GF-D8 (cell line): Measurements from ENCODE around the gene COL11A2.
A peak's percentile ranks its signal among the peaks of the same experiment; 100 is the strongest.
"Not testable (repeated sequence)": the region's sequence is repeated elsewhere in the genome, so short reads cannot be mapped to it uniquely, and the experiment has no call there.

Experiments used
- DNase-seq: peaks from one replicate; lab custom pipeline; 2025; lab: John Stamatoyannopoulos, UW

The COL11A2 gene

DNA sequence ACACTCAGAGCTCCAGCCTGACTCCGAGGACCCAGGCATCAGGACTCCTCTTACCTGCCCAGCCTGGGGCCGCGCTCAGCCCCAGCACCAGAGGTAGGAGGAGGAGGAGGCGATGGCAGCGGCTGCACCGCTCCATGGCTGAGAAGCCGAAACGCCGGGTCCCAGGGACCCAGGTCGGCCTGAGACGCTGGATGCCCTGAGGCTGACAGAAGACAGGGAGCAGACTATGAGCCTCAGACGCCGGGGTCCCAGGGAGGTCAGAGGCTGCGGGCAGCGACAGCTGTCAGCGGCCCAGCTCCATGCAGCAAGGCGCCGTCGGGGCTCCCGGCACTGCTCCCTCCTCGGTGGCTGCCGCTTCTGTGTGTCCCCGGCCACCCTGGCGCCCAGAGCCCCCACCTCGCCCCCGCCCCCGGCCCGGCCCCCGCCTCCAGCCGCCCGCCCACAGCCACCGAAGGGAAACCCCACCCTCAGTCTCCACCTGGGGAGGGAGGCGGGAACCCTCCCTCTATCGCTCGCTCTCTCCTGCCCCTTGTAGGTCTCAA, at the start of gene COL11A2:
TSS of gene COL11A2 (minus strand) at position 363 of the 542 bp plus-strand sequence. CDS start at position 136, 227 bp downstream.
- DNase-seq, result no peak

DNA sequence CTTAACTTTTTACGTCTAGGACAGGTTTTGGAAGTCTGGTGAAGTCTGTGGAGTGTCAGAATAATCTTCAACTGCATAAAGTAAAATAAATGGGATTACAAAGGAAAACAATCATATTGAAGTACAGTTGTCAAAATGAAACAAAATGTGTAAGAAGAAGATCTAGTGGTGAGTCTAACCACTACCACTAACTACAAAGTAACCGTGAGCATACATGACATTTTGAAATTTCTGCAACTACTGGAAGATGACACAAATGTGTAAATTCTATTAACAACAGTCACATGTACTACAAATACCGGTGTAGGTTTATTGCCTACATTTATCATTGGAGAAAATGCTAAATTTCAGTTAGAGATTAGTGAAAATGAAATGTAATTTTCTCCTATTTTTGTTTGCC, 49.7 kb upstream of the COL11A2 start:
- DNase-seq, result no peak

DNA sequence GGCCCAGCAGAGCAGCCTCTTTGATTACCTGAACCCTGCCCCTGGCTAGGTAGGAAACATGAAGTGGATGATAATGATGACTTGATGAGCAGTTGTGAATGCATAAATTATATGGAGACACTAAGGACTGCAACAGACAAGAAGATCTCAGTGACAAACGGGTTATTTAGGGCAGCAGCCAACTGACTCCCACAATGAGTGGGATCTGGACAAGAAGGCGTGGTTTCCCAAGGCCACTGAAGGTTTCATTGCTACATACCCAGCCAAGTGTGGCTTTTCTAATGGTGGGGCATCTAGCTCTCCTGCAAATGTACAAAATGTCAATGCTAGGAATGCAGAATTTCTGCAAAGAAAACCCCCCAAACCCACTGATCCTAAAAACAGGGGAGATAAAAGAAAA, 45.5 kb upstream of the COL11A2 start:
- DNase-seq, result no peak

DNA sequence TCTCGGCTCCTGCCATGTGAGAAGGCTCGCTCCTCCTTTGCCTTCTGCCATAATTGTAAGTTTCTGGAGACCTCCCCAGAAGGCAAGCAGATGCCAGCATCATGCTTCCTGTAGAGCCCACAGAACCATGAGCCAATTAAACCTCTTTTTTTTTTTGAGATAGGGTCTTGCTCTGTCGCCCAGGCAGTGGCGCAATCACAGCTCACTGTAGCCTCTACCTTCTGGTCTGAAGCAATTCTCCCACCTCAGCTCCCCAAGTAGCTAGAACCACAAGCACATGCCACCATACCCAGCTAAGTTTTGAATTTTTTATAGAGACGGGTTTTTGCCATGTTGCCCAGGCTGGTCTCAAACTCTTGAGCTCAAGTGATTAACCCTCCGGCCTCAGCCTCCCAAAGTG, 44.6 kb upstream of the COL11A2 start:
- DNase-seq, result no peak

DNA sequence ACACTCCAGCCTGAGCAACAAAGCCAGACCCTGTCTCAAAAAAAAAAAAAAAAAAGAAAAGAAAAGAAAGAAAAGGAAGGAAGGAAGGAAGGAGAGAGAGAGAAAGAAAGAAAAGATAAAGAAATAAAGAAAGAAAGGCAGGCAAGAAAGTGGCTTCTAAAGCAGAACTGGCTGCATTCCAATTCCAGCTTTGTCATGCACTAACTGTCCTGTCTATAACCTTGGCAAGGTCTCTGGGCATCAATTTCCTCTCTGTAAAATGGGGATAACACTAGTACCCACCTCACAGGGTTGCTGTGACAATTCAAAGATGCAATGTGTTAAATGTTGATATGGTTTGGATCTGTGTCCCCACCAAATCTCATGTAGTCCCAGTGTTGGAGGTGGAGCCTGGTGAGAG, 44.1 kb upstream of the COL11A2 start:
- DNase-seq, result no peak

DNA sequence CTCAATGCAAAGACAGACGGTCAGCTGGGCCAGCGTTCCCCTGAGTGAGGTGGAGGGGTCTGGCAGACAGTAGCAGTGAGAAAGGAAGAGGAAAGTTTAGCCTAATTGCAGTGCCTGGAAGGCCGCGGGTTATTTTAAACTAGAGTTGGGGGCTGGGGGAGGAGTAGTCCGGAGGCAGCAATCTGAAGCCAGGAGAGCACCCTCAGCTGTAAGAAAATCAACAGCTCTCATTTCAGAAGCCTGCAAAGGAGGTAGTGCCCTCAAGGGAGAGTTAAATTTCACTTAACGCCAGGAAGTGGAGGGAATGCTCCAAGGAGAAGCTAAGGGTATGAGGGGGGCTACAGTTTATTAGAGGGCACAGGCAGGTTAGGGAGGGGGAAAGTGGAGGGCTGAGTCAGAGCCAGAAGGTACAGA, 43.0 kb upstream of the COL11A2 start:
- no peak for DNase-seq

DNA sequence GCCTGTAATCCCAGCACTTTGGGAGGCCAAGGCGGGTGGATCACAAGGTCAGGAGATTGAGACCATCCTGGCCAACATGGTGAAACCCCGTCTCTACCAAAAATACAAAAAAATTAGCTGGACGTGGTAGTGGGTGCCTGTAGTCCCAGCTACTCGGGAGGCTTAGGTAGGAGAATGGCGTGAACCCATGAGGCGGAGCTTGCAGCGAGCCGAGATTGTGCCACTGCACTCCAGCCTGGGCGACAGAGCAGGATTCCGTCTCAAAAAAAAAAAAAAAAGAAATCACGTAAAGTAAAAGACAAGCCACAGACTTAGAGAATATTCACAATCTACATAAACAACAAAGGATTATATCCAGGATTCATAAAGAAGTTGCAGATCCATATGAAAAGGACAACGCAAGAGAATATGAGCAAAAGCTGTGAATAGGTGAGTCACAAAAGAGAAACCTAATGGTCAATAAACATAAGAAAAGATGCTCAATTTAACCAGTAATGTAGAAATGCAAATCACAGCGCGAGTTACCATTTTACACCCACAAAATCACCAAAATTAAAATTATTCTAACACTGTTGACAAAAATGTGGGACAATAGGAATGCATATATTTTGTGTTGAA, 34.3 kb upstream of the COL11A2 start:
- not testable (repeated sequence) for DNase-seq

DNA sequence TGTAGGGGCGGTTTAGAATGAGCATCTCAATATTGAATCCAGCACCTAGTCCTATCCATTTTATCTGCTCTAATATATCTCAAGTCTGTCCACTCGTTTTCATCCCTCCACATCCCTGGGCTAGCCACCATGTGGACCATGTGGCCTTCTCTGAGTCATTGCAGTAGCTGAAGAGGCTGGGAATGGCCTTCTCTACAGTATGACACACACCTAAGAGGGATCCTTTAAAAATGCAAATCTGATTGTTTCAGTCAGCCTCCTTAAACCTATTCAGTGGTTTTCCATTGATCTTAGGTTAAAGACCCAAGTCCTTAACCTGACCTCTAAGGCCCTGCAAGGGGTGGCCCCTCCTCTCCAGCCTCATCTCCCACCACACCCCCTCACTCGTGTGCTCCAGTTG, 25.4 kb upstream of the COL11A2 start:
- DNase-seq, result no peak

DNA sequence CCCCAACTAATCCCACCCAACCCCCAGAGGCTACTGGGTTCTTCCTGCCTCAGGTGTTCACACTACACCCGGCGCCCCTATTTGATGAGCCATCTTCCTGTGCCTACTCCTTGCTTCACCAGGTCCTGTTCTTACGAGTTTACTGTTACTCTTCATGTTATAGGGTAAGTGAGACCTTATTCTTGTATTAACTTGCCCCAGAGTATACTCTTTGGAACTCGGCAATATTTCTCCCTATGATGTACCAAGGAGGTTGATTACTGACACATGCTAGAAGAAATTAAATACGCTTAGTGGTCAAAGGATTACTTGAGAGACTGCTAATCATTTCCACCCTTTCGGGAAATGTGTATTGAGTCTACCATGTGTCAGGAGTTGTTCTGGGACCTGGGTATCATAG, 25.0 kb upstream of the COL11A2 start:
- DNase-seq, result no peak

DNA sequence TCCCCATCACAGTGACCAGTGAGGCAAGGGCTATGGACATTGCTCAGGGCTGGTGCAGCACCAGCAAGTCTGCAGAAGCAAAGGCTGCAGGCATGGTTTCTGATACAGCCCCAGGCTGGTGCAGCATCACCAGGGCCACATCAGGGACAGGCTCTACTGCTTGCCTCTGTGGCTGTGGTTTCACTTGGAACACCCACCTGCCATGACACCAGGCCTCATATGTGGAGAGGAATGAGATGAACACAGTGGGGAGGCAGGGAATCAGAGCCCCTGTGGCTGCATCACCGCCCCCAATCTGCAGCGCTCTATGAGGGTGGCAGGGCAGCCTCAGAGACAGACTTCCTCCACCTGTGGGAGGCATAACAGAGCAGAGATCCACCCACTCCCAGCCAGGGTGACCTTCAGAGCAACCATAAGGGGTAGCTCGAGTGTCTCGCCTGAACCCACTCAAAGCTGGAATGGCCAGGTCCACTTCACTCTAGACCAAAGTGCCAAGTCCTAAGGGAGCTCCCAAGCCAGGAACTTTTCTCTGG, 23.9 kb upstream of the COL11A2 start:
- no peak for DNase-seq

DNA sequence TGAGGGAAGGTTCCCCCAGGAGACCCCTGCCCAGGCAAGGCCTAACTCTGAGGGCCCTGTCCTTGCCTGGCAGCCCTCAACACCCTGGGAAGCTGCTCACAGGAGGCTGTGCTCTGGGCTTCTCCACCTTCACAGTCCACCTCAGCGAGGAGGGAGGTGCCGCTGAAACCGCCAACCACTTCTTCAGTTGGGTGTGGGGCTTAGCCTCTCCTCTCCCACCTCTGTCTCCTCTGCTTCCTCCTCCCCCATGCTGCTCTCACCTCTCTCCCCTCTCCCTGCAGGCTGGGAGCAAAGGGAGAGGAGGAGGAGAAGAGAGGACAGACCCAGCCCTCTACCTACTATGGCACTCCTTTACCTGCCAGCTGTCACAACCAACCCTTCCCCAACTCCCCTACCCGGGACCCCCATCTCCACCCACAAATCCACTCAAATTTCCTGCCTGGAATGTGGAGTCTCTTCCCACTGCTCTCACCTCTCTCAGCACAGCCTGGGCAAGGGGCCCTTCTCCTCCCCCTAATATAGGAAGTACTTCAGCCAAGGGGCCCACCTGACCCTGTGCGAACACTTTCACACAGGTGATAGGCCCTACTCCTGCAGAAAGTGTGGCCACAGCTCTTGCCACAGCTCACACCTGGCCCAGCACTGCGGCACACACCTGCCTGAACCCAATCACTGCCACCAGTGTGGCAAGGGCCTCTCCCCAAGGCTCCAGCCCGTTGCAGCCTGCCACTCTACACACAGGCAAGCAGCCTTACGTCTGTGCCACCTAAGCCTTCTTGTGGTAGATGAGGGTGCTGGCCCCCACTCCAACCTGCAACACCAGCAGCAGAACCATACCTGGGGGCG, 23.2 kb upstream of the COL11A2 start:
- DNase-seq, result no peak

DNA sequence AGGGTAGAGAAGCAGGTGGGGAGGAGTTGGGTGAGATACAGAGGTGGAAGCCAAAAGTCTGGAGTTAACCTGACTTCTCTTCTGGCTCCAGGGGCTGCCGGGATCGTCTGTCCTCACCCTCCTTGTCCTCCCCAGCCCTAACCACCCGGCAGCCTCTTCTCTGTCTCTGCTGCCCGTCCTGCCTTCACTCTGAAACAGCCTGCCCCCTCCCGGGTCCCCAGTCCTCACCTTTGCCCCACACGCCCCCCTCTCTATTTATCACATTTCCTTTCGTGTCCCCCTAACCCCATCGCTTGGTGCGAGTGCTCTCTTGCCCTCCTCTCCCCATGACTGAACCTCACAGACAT, 21.7 kb upstream of the COL11A2 start:
- DNase-seq, result no peak

DNA sequence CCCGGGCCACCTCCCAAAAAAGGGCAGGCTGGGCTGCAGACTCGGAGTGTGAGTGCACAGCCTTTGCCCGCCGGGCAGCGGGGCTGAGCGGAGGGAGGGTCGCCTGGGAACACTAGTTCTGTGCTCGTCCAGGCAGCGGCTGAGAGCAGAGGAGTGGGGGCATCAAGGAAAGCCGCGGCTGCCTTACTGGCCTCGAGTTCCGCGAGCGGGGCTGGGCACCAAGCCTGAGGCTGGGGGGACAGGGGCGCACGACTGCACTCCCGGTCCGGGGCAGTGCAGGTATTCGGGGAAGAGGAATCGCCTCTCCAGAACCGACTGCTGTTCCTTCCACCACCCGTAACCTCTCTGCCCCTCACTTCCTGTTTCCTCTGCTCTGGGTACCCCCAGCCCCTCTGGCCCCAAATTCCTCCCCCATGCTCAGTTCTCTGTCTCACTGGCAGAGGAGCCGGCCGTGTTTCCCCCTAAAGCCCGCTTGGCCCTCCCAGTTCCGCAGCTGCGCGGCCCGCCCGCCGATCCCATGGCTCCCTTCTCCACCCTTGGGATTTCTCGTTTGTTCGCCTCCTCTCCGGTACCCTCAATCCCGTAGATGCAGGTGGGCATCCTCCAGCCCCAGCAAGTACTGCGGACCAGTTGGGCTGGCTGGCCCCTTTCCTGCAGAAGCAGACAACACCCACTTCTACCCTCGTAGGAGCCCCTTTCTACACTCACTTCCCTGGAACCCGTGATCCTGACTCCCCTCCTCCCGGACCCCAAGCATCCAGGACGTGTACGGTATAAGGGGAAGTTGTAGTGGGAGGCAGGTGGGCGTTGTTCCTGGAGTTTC, 21.1 kb upstream of the COL11A2 start:
- no peak for DNase-seq

DNA sequence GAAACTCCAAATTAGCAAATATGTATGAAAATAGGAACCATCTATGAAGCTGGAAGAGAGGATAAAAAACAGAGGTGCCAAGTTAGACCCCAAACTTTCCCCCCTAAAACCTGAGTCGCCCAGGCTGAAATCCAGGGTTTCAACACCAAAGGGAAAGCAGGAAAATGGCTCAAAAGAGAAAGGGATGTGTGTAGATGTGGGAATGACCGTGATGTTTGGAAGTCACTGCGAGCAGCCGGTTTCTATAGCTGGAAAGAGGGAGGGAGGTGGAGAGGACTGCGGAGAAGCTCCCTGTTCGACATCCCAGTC, 20.5 kb upstream of the COL11A2 start:
- DNase-seq, result no peak

DNA sequence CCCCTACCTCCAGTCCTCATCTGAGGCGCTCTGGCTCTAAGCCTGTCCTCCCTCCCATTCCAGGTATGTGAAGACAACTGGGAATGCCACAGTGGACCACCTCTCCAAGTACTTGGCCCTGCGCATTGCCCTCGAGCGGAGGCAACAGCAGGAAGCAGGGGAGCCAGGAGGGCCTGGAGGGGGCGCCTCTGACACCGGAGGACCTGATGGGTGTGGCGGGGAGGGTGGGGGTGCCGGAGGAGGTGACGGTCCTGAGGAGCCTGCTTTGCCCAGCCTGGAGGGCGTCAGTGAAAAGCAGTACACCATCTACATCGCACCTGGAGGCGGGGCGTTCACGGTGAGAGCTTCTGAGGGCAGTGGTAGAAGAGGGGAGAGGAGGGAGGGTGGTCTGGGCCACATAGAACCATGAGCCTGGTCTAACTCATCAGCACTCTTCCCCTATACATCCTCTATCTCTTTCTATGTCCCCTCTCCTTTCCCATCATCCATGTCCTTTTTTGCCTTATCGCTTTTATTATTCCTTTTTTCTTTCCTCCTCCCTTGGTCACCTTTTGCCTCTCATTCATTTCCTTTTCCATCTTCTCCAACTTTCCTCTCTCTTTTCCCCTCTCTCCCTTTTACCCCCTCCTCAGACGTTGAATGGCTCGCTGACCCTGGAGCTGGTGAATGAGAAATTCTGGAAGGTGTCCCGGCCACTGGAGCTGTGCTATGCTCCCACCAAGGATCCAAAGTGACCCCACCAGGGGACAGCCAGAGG, 19.6 kb upstream of the COL11A2 start:
- DNase-seq, result no peak

DNA sequence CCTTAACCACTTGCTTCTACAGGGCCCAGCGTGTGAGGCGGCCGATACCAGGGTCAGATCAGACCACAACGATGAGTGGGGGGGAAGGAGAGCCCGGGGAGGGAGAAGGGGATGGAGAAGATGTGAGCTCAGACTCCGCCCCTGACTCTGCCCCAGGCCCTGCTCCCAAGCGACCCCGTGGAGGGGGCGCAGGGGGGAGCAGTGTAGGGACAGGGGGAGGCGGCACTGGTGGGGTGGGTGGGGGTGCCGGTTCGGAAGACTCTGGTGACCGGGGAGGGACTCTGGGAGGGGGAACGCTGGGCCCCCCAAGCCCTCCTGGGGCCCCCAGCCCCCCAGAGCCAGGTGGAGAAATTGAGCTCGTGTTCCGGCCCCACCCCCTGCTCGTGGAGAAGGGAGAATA, 18.9 kb upstream of the COL11A2 start:
- DNase-seq, result no peak

DNA sequence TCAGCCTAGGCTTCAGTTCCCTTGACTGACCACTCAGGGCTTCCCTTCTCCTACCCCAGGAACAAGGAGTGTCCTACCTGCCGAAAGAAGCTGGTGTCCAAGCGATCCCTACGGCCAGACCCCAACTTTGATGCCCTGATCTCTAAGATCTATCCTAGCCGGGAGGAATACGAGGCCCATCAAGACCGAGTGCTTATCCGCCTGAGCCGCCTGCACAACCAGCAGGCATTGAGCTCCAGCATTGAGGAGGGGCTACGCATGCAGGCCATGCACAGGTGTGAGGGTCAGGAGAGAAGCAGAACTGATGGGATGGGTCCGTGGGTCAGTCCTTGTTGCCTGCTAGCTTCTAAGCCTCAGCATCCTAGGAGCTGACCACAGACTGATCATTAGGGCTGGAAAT, 17.6 kb upstream of the COL11A2 start:
- no peak for DNase-seq

DNA sequence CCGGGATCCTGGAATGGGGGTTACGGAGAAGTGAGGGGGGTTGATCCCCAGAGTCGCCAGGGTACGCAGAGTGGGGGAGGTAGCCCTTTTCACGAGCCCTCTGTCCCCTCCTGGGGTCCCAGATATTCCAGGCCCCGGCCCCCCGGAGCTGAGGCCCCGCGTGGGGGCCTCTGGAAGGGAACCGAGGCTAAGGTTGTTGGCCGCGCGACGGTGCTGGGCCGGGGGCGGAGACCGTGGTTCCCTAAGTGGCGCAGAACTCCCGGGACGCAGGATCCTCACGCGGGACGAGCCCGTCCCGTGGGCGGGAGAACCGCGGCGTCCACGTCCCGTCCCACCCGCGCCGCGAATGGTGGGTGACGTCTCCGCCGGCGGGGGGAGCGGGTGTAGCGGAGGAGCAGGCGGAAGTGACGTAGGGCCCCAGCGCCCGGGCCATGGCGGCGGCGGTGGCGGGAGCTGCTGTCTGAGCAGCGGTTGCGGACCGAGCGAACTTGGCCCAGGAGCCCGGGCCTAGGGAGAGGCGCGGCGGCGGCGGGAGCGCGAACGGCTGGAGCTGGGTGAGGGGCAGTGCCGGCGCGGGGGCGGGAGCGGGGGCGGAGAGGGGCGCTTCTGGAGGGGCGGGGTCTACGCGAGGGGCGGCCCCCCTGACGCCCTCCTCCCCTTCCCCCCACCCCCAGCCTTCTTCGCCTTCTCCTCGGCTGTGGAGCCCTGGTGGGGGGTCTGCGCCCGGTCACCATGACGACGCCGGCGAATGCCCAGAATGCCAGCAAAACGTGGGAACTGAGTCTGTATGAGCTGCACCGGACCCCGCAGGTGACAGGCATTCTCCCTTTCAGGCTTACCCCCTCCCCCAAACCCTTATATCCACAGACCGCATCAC, 16.1 kb upstream of the COL11A2 start, which contains the start of gene RING1:
TSS of gene RING1 (plus strand) at position 410 of the 877 bp plus-strand sequence. CDS start at position 733, 323 bp downstream.
- peak; percentile 9 for DNase-seq

DNA sequence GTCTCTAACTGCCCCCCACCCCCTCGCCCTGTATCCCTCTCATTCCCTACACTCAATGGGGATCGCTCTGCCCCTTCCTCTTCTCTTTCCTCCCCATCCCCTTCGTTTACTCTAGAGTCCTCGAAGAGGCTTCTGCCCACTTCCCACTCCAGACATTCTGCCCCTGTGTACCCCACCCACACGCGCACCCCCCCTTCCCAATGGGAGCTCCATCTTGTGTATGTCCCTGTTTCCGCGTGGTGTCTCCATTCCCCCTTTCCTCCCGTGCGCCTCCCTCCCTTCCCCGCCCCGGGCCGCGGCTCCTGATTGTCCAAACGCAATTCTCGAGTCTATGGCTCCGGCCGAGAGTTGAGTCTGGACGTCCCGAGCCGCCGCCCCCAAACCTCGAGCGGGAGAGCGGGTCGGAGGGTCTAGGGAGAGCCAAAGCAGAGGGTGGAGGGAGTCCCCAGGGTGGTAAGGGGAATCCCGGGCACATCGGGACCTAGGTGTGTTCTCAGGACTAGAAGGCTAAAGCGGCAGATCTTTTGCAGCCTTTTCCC, 15.4 kb upstream of the COL11A2 start:
- no peak for DNase-seq

DNA sequence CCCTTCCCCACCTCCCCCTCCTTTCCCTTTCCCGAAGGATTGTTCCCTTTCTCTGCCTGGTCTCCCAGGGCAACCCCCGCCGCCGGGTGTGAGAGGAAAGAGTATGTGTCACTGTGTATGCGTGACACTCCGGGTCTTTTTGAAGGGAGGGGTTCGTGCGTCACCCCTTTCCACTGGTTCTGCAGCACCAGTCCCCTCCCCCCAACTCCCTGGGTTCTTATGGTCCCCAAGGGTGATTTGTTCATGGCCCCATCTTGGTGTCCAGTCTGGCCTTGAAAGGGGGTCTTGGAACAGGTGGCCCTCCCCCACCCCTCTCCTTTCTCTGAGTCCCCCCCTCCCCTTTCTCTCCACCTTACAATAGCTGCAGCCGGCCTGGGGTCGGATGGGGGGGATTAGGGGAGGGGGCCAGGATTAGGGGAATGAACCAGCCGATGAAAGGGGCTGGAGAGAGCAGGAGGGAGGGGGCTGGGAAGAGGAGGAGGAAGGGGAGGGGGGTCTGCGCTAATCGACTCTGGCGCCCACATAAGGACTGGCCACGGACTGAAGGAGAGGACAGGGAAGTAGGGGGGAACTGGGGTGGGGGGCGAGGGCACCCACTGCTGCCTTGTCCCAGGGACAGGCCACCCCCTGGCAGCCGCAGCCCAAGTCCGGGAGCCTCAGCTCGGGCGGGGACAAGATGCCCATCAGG, 14.7 kb upstream of the COL11A2 start:
- DNase-seq, result no peak
